ENCODE data around the gene PURB.
"Not testable (repeated sequence)": the region's sequence is repeated elsewhere in the genome, so short reads cannot be mapped to it uniquely, and the experiment has no call there.

The PURB gene

DNA sequence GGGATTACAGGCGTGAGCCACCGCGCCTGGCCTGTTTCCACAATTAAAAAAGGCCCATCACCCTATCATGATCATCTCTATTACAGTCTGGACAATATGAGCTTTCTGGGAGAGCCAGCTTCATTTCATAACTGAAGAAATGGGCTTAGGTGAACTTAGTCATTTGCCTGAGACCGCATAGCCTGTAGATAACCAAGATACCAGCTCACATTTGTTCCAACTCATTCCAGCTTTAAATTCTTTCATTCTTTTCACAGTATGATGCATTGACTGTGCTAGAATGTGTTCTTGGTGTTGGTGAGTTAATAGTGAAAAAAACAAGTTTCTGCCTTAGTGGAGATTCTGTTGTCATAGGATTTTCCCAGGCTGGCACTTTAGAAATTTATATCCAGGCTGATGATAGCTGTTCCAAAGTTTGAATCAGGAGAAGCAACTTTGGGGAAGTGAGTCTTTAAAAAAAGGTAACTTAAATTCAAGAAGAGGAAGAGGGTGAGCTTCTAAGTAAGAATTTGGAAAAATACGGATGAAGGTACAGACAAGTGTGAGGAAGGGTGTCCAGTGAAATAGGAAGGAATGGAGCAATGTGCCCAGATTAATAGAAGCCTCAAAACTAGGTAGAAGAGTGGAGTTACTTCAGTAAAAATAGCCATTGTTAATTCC, 35.3 kb downstream of the PURB start:
- no peak for DNase-seq

DNA sequence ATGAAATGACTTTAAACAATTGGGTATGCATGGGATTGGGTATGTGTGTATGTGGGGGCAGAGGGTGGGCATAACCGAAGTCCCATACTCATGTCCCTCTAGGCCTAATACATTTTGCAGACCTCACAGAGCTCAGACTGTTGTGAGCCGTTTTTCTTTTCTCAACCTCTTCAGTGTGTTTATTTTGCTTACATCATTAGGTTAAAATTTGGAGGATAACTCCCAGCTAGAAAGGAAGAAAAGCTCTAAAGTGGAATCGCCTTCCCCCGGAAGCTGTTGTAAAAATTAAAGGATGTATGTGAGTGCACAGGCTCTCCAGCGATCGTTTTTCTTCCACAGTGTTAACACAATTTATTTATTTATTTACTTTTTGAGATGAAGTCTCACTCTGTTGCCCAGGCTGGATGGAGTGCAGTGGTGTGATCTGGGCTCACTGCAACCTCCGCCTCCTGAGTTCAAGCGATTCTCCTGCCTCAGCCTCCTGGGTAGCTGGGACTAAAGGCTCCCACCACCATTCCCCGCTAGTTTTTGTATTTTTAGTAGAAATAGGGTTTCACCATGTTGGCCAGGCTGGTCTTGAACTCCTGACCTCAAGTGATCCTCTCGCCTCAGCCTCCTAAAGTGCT, 36.0 kb downstream of the PURB start:
- DNase-seq: no peak

DNA sequence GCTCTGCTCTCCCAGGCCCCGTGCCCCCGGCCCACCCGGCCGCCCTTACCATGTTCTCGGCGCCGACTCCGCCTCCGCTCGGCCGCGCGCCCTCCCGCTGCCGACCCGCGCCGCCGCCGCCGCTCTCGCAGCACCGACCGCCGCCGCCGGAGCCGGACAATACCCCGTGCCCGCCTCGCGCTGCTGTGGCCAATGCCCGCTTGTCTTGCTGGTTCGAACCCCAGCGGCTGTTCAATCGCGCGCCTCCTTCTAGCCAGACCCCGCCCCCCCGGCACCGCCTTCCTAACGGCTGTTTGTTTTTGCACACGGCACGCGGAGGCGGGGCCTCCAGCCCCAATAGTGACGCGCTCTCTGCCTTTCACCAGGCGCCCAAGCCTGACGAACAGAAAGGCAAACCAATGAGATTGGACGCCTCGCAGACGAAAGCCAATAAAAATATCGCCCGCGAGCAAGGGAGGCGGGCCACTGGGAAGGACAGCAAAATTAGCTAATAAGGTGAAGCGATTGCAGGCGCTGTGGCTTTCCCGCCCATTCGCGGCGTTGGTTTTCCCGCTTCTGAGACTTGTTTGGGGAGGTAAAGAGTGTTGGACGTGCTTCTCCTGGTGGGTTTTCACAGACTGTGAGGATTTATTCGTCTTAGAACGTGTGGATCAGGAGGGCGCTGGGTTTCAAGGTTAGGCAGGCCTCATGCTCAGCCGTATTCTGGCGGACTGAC, 37.3 kb downstream of the PURB start, which contains the start of gene H2AZ2:
H2AZ2 (minus strand) TSS at position 168 of the 715 bp plus-strand sequence; CDS start at position 52, 116 bp downstream.
- DNase-seq: peak; percentile 100

DNA sequence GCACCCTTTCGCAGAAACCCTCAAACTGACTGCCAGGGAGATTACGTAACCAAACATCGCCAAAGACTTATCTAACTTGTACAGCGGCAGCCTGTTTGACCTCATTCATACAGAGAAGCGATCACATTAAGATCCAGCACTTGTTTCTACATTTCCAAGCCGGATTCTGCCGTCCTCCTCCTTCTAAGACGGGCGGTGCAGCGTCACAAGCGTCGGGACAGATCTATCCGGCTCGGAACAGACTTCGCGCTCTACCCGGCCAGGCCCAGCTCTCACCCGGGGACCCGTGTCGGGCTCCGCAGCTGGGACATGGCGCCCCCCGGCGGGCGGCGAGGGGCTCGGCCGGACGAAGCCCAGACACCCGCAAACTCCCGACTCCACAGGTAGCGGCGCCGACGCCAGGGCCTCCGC, 37.8 kb downstream of the PURB start:
- peak; percentile 85 for DNase-seq

DNA sequence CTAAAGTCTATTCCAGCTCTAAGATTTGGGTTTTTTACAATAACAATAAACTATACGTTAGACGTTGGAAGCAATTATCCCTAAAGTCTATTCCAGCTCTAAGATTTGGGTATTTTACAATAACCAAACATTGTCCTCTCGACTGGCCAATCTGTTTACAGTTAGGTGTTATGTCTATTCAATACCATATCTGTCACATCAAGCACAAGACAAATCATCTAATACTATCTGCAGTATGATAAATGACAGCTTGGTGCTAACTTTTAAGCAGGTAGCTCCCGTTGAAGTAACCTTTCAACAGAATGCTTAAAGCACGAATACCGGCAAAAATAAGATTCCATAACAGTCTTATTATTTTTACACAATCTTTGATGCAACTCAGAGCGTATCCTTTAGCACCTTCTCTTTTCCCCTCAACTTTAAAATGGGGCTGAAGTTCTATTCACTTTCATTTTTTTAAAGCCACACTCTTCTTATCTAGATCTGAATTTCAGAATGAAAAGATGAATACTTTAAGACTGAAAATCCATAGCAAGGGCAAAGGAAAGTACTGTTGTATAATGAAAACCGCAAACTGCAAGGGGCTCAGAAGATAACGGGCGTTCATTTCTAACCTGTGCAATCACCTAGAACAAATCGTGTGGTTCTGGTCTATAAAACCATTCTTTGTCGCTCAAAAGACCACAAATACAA, 38.4 kb downstream of the PURB start:
- DNase-seq: no peak

DNA sequence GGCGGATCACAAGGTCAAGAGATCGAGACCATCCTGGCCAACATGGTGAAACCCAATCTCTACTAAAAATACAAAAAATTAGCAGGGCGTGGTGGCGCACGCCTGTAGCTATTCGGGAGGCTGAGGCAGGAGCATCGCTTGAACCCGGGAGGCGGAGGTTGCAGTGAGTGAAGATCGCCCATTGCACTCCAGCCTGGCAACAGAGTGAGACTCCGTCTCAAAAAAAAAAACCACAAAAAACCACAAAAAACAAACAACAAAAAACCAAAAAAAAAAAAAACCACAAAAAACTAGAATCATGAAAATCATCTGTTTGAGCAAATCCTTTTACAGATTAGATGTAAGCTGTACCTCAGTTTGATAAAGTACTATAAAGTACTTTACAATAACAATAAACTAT, 38.9 kb downstream of the PURB start:
- DNase-seq: peak; percentile 29

DNA sequence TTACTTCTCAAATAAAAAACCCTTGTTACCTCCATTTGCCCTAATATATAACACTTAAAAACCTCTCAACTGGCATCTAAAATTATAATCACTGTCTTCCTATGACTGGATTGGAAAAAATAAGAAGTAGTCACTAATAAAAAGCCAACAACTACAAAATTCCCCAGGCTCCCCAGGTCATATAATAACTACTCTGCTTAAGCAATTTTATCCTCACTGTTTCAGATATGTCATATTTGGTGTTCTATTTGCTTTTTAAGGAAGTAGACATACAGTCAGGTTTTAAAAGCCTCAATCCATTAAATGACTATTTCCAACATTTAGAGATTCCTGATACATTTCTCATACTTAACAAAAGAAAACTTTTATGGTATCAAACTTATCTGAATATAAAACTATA, 39.9 kb downstream of the PURB start:
- DNase-seq: no peak

DNA sequence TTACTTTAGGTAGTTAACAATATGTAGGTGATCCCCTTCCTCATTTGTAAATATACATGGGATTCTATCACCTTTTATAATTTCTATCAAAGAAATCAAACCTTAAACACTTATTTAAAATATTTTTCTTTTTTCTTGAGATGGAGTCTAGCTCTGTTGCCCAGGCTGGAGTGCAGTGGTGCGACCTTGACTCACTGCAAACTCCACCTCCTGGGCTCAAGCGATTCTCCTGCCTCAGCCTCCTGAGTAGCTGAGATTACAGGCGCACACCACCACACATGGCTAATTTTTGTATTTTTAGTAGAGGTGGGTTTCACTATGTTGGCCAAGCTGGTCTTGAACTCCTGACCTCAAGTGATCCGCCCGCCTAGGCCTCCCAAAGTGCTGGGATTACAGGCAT, 41.9 kb downstream of the PURB start:
- DNase-seq: not testable (repeated sequence)

DNA sequence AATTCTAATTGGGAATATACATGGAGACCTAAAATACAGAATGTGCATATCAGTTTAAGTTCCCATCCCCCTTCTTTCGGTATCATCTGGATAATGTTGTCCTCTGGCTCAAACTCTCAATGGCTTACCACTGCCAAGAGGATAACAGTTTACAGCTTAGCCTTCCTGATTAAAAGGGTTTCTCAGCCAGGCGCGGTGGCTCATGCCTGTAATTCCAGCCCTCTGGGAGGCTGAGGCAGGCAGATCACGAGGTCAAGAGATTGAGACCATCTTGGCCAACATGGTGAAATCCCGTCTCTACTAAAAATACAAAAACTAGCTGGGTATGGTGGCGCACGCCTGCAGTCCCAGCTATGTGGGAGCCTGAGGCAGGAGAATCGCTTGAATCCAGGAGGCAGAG, 42.7 kb downstream of the PURB start:
- not testable (repeated sequence) for DNase-seq

DNA sequence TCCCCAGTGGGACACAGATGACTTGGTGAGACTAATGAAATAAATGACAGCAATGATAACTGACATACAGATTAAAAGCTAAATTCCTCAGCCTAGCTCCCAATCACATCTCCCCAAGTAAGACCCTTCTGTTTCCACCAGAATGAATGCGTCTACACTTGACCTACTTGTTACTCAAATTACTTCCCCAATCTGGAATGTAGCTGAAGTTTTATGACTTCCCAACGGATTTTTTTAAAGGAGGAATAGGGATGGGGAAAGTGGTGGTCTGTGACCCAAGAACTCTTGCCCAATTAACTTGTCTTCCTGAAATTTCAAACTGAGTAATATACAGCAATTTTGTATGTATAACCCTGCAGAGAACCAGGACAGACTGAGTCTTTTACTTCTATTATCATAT, 46.6 kb downstream of the PURB start:
- no peak for DNase-seq

DNA sequence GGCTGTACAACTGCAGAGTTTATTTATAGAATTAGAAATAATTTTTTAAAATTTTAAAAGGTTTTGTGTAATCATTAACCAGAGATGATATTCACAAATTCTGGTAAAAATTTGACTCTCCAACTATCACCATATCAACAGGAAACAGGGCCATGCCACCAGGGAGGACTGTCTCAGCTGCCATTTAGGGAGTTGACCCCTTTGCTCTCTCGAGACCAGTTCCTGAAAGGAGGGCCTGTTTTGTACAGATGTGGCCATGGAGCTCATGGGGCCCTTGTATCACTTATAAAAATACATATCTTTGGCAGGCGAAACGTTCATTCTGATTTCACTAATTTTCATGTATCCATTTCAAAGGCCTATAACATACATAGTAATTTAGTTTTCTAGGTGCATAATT, 57.8 kb downstream of the PURB start:
- DNase-seq: no peak

Measured in CD4-positive, alpha-beta T cell treated with Interleukin-4 for 4 hours (primary cell).